ENCODE results near the gene CRMP1.

DNA sequence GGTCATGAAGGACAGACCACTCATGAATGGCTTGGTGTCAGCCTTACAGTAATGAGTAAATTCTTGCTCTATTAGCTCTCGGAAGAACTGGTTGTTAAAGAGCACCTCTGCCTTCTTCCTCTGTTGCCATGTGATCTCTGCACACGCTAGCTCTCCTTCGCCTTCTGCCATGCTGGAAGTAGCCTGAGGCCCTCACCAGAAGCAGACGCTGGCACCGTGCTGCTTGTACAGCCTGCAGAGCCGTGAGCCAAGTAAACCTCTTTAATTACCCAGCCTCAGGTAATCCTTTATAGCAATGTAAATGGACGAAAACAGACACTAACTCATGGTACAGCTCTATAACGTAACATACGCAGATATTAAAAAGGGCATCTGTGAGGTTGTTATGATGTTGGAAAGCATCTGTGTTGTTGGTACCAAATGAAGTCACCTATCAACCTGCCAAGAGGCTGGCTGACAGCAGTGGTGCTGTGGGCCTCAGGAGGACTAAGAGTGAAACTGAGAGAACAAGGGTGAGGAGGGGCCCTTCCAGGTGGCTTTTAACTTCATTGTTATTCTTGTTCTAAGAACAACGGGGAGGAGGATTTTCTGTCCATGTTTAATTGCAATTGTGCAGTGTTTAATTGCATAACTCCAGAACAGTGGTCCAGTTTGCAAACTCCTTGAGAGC, 69.2 kb downstream of the CRMP1 start:
- TF ChIP-seq, protein P1, sequence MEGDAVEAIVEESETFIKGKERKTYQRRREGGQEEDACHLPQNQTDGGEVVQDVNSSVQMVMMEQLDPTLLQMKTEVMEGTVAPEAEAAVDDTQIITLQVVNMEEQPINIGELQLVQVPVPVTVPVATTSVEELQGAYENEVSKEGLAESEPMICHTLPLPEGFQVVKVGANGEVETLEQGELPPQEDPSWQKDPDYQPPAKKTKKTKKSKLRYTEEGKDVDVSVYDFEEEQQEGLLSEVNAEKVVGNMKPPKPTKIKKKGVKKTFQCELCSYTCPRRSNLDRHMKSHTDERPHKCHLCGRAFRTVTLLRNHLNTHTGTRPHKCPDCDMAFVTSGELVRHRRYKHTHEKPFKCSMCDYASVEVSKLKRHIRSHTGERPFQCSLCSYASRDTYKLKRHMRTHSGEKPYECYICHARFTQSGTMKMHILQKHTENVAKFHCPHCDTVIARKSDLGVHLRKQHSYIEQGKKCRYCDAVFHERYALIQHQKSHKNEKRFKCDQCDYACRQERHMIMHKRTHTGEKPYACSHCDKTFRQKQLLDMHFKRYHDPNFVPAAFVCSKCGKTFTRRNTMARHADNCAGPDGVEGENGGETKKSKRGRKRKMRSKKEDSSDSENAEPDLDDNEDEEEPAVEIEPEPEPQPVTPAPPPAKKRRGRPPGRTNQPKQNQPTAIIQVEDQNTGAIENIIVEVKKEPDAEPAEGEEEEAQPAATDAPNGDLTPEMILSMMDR (IDR thresholded peaks at IDR 0.05 in 4 of 5, conservative IDR thresholded peaks at IDR 0.05 in 1 of 5): no peak
- no peak for TF ChIP-seq POLR2A (IDR thresholded peaks at IDR 0.05)

Measured in gastrocnemius medialis (tissue), 4 donors.